Skeletal muscle satellite cell (primary cell): ENCODE data around the gene WRAP73.

Experiments used
- H3K27me3 ChIP-seq: 2 replicates; pipeline ENCODE4 v1.7.0; 2013; ENCODE audit warnings: low read length; ENCODE audit not compliant: control insufficient read depth, insufficient read depth
- H3K36me3 ChIP-seq: 2 replicates; pipeline ENCODE4 v1.7.0; 2013; ENCODE audit warnings: mild to moderate bottlenecking, control low read depth, low read length; ENCODE audit not compliant: insufficient read depth
- H3K4me1 ChIP-seq: 2 replicates; pipeline ENCODE4 v1.7.0; 2013; ENCODE audit warnings: low read length; ENCODE audit not compliant: control insufficient read depth, insufficient read depth
- H3K4me2 ChIP-seq: 2 replicates; pipeline ENCODE4 v1.7.0; 2013; ENCODE audit warnings: mild to moderate bottlenecking, low read length
- H3K4me3 ChIP-seq: 2 replicates; pipeline ENCODE4 v1.7.0; 2013; ENCODE audit warnings: low read length
- H3K9ac ChIP-seq: 2 replicates; pipeline ENCODE4 v1.7.0; 2013; ENCODE audit warnings: mild to moderate bottlenecking, low read depth, low read length, moderate library complexity
- H3K9me3 ChIP-seq: replicated peaks from 2 replicates; pipeline ENCODE4 v1.7.0; 2013; ENCODE audit warnings: mild to moderate bottlenecking, control low read depth, low read length

Gene WRAP73

DNA sequence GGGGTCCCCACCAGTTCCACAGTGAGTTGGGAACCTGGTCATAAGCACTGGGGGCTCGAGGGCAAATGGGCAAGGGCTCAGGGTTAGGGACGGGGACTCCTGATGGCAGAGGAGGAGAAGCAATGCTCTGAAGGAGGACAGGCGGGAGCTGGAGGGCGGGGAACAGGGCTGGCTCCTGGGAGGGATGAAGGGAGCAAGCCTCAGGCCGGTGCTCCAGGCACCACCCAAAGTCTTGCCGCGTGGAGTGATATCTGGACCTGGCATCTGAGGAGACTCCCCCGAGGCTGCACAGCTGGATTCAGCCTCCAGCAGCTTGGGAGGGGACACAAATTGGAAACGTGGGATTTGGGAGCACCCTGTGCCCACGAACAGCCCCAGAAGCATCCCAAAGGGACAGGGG lies 49.5 kb downstream of the WRAP73 start:
- Histone ChIP-seq H3K4me1 (no peaks in the 10 kb centered on the region), H3K9ac (no peak overlapping the region), H3K4me2 (no peak overlapping the region)

GRCh38 chr1:3599816-3600215 lies 50.1 kb downstream of the WRAP73 start:
- Histone ChIP-seq H3K4me1 (no peaks in the 10 kb centered on the region), H3K27me3 (peaks cover 49% of the 10 kb centered on the region), H3K36me3 (no peaks in the 10 kb centered on the region), H3K4me3 (no peak overlapping the region), H3K9me3 (no peaks in the 10 kb centered on the region), H3K4me2 (no peak overlapping the region), H3K9ac (no peak overlapping the region)

More for the DNA sequence above, 49.5 kb downstream of the WRAP73 start:
- no peak overlapping the region for H3K4me3 ChIP-seq
- no peaks in the 10 kb centered on the region for H3K9me3 ChIP-seq
- H3K36me3 ChIP-seq: no peaks in the 10 kb centered on the region
- H3K27me3 ChIP-seq: peaks cover 47% of the 10 kb centered on the region

GRCh38 chr1:3599286-3599811 lies 50.6 kb downstream of the WRAP73 start:
- Histone ChIP-seq H3K36me3 (no peaks in the 10 kb centered on the region), H3K4me2 (no peak overlapping the region), H3K9me3 (no peaks in the 10 kb centered on the region), H3K4me1 (no peaks in the 10 kb centered on the region), H3K9ac (no peak overlapping the region), H3K27me3 (peaks cover 49% of the 10 kb centered on the region), H3K4me3 (no peak overlapping the region)

- H3K4me3 ChIP-seq: no peak overlapping the region
- H3K9ac ChIP-seq: no peak overlapping the region
- no peaks in the 10 kb centered on the region for H3K4me1 ChIP-seq
- H3K9me3 ChIP-seq: no peaks in the 10 kb centered on the region
- H3K27me3 ChIP-seq: peaks cover 49% of the 10 kb centered on the region
- H3K36me3 ChIP-seq: no peaks in the 10 kb centered on the region
- no peak overlapping the region for H3K4me2 ChIP-seq
These were observed 51.2 kb downstream of the WRAP73 start for GRCh38 chr1:3598522-3599285.

DNA sequence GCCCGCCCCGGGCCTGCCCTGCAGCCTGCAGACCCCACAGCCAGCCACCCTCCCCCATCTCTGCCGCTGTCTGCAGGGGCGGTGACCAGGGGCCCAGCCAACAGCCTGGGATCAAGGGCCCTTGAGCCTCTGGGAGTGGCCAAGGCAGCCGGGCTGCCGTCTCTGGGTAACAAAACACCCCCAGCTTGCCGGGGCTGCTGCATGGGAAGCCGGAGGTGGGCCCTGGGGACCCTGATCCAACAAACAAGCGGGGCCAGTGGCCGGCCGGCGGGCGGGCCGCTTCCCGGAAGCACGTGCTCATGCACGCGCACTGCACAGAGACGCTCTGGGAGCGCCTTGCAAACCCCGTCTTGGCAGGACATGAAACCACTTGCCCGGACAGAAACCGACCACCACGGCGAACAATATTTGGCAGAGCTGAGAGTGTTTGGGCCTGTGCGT lies 51.8 kb downstream of the WRAP73 start:
- no peak overlapping the region for H3K9ac ChIP-seq
- no peaks in the 10 kb centered on the region for H3K4me1 ChIP-seq
- no peak overlapping the region for H3K4me2 ChIP-seq
- peaks cover 49% of the 10 kb centered on the region for H3K27me3 ChIP-seq
- H3K9me3 ChIP-seq: no peaks in the 10 kb centered on the region
- no peaks in the 10 kb centered on the region for H3K36me3 ChIP-seq
- no peak overlapping the region for H3K4me3 ChIP-seq

- Histone ChIP-seq H3K4me2 (no peak overlapping the region), H3K4me3 (no peak overlapping the region), H3K9ac (no peak overlapping the region), H3K36me3 (no peaks in the 10 kb centered on the region), H3K9me3 (no peaks in the 10 kb centered on the region), H3K4me1 (no peaks in the 10 kb centered on the region), H3K27me3 (peaks cover 49% of the 10 kb centered on the region)
These were observed 52.3 kb downstream of the WRAP73 start for GRCh38 chr1:3597599-3597964.

DNA sequence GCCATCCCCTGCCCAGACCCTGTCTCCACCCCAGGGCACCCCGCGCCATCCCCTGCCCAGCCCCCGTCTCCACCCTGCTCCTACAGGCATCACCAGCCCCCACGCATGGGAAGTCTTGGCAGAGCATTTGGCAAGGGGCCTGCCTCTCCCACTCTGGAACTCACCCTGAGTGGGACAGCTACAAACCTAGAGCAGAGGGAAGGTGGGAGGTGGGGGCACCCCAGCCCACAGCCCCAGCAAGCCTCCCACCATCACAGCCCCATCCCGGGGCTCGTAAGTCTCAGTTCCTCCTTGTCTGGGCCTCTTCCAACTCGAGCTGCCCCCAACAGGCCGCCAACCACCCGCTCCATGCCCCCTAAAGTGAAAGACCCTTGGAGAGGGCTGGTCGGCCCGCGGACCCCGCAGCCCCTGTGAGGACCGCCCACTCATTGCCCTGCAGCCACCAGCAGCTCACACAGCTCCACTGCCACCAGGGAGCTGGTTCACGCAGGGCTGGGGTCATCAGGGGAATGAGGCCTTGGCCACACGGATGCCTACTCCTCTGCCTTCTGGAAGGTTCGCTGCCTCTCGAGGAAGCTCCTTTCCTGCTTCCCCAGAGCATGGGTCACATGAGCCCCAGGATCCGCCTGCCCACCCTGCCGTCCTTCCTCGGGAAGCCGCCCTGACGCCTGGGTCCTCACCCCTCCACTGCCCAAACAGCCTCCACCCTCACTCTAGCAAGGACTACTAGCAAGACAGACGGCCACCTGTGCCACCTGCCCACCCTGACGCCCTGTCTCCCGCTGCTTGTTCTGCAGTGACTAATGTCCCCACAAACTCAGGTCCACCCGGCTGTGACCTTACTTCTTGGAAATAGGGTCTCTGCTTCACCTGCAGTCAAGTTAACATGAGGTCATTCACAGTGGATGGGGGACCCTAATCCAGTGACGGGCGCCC lies 53.0 kb downstream of the WRAP73 start:
- no peak overlapping the region for H3K4me3 ChIP-seq

DNA sequence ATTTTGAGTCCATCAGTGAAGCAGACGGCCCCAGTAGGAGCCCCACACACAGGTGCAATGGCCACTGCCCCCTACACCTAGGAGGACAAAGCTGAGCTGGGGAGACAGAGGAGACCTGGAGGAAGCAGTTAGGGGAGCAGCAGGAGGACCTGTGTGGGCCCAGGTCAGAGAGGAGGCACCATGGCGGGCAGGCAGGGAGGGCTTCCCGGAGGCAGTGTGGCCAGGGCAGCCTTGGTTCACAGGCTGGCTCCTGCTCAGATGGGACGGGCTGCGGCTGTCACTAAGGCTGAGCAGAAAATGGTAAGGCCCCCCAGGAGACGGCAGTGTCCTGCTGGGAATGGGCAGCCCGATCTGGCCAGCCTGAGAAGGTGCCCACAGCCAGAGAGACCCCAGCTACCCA lies 54.0 kb downstream of the WRAP73 start:
- H3K9me3 ChIP-seq: no peaks in the 10 kb centered on the region
- peaks cover 45% of the 10 kb centered on the region for H3K27me3 ChIP-seq
- no peaks in the 10 kb centered on the region for H3K36me3 ChIP-seq
- no peaks in the 10 kb centered on the region for H3K4me1 ChIP-seq
- no peak overlapping the region for H3K4me2 ChIP-seq
- H3K4me3 ChIP-seq: no peak overlapping the region
- no peak overlapping the region for H3K9ac ChIP-seq

More for the DNA sequence above, 53.0 kb downstream of the WRAP73 start:
- H3K4me2 ChIP-seq: no peak overlapping the region
- H3K36me3 ChIP-seq: no peaks in the 10 kb centered on the region
- H3K9me3 ChIP-seq: no peaks in the 10 kb centered on the region
- H3K9ac ChIP-seq: no peak overlapping the region
- no peaks in the 10 kb centered on the region for H3K4me1 ChIP-seq
- H3K27me3 ChIP-seq: peaks cover 49% of the 10 kb centered on the region

GRCh38 chr1:3594706-3595377 lies 55.1 kb downstream of the WRAP73 start:
- peaks cover 36% of the 10 kb centered on the region for H3K27me3 ChIP-seq
- no peaks in the 10 kb centered on the region for H3K4me1 ChIP-seq
- H3K9me3 ChIP-seq: no peaks in the 10 kb centered on the region
- no peaks in the 10 kb centered on the region for H3K36me3 ChIP-seq
- no peak overlapping the region for H3K4me2 ChIP-seq
- no peak overlapping the region for H3K9ac ChIP-seq
- H3K4me3 ChIP-seq: no peak overlapping the region

- Histone ChIP-seq H3K27me3 (peaks cover 30% of the 10 kb centered on the region), H3K4me3 (no peak overlapping the region), H3K36me3 (no peaks in the 10 kb centered on the region), H3K9ac (no peak overlapping the region), H3K4me1 (no peaks in the 10 kb centered on the region), H3K9me3 (no peaks in the 10 kb centered on the region), H3K4me2 (no peak overlapping the region)
These were observed 56.2 kb downstream of the WRAP73 start for GRCh38 chr1:3593745-3594144.

- Histone ChIP-seq H3K4me2 (no peak overlapping the region), H3K4me3 (no peak overlapping the region), H3K27me3 (peaks cover 26% of the 10 kb centered on the region)
These were observed 56.6 kb downstream of the WRAP73 start for GRCh38 chr1:3593334-3593733.

More at GRCh38 chr1:3593334-3593733, 56.6 kb downstream of the WRAP73 start:
- Histone ChIP-seq H3K4me1 (no peaks in the 10 kb centered on the region), H3K36me3 (no peaks in the 10 kb centered on the region), H3K9me3 (no peaks in the 10 kb centered on the region), H3K9ac (no peak overlapping the region)
